K562 (cell line): ENCODE measurements around the gene AIFM3. TPM values are rescaled to one million over a fixed set of nuclear protein-coding genes. Genes with fewer than 3 reads are reported as not detected.

Experiments
- ATAC-seq: fragments of 200-7000 bp; cut with Tn5 transposase; 3 replicates; pipeline ENCODE4 v1.9.1; 2020; ENCODE audit warnings: moderate library complexity
- BruUV-seq: library from RNA; stranded (reverse); fragments of 400-500 nt; replicated peaks from 2 replicates; lab custom pipeline; 2021; lab: Mats Ljungman, UMichigan
- CTCF ChIA-PET: fragments of 300-600 bp; formaldehyde crosslinking; extraction: SDS; loops from one replicate; lab custom pipeline; 2021; ENCODE audit warnings: low intra/inter-chr PET ratio; lab: Yijun Ruan, JAX
- POLR2A ChIA-PET: fragments of 300-600, 350-650 bp; sonication (Branson Sonifier 250); formaldehyde crosslinking; extraction: SDS; loops from one replicate; lab custom pipeline; 2021; ENCODE audit warnings: antibody characterized with exemption, inconsistent platforms; lab: Yijun Ruan, JAX
- DNase-seq, 4 experiments: peaks; one replicate each; pipeline versions ENCODE4 v3.0.0 to v3.0.0-alpha.2; 2011 to 2018; ENCODE audit warnings: low spot score in 3 of 4, mixed read lengths in 3 of 4; ENCODE audit errors: extremely low read depth in 1 of 4
- FAIRE-seq: peaks from 2 replicates; lab custom pipeline; 2011; peaks lifted over from hg19 to GRCh38; lab: Jason Lieb, UNC
- H2AFZ ChIP-seq: 2 replicates; pipeline ENCODE4 v1.6.0; 2011; ENCODE audit warnings: low read depth, low read length, control low read depth, inconsistent platforms
- H3K27ac ChIP-seq: fragments of 200-600 bp; 3 replicates; pipeline ENCODE4 v1.8.0; 2011; ENCODE audit warnings: low read depth, mild to moderate bottlenecking, control low read depth, inconsistent platforms, low read length, moderate library complexity, mixed read lengths; ENCODE audit errors: extremely low read depth
- H3K27me3 ChIP-seq, 2 experiments: fragments of 300-600 bp in 1 of 2; 2 replicates in 1 of 2; 3 replicates in 1 of 2; pipeline versions ENCODE4 v1.6.0 to v1.8.0; 2011; ENCODE audit warnings: inconsistent platforms in 2 of 2, low read length in 2 of 2, mild to moderate bottlenecking in 1 of 2, mixed read lengths in 1 of 2, moderate library complexity in 1 of 2; ENCODE audit not compliant: control insufficient read depth in 2 of 2, insufficient read depth in 2 of 2
- H3K36me3 ChIP-seq: fragments of 300-600 bp; 3 replicates; pipeline ENCODE4 v1.8.0; 2011; ENCODE audit warnings: mild to moderate bottlenecking, low read length, inconsistent platforms; ENCODE audit not compliant: control insufficient read depth, insufficient read depth
- H3K4me1 ChIP-seq, 2 experiments: fragments of 200-600 bp in 1 of 2; replicated peaks in 1 of 2; 2 replicates in 1 of 2; 3 replicates in 1 of 2; pipeline versions ENCODE4 v1.5.1 to v1.8.0; 2011; ENCODE audit warnings: inconsistent platforms in 2 of 2, low read length in 2 of 2, mild to moderate bottlenecking in 1 of 2, mixed read lengths in 1 of 2, moderate library complexity in 1 of 2; ENCODE audit not compliant: control insufficient read depth in 2 of 2, insufficient read depth in 2 of 2
- H3K4me2 ChIP-seq: 2 replicates; pipeline ENCODE4 v1.6.1; 2011; ENCODE audit warnings: low read length, control low read depth, inconsistent platforms, mixed read lengths; ENCODE audit not compliant: insufficient read depth
- H3K4me3 ChIP-seq: fragments of 200-600 bp; sonication (generic), shearing (Covaris generic); 2 replicates; pipeline ENCODE4 v1.5.1; 2016; ENCODE audit warnings: control low read depth, inconsistent platforms
- H3K79me2 ChIP-seq: fragments of 200-600 bp; 3 replicates; pipeline ENCODE4 v1.8.0; 2011; ENCODE audit warnings: low read length, inconsistent platforms; ENCODE audit not compliant: control insufficient read depth, insufficient read depth
- H3K9ac ChIP-seq, 2 experiments: 2 replicates each; pipeline versions ENCODE4 v1.6.0 to v1.6.1; 2011; ENCODE audit warnings: low read depth in 2 of 2, low read length in 2 of 2, control low read depth in 1 of 2, inconsistent platforms in 1 of 2, mild to moderate bottlenecking in 1 of 2, mixed read lengths in 1 of 2; ENCODE audit not compliant: insufficient read depth in 1 of 2
- H3K9me1 ChIP-seq: one replicate; pipeline ENCODE4 v1.6.0; 2011; ENCODE audit warnings: inconsistent platforms, mild to moderate bottlenecking, low read length, moderate library complexity; ENCODE audit not compliant: control insufficient read depth, insufficient read depth
- H3K9me3 ChIP-seq: replicated peaks from 2 replicates; pipeline ENCODE4 v1.5.1; 2011; ENCODE audit warnings: low read depth, low read length, inconsistent platforms; ENCODE audit not compliant: control insufficient read depth, insufficient read depth
- H4K20me1 ChIP-seq: replicated peaks from 2 replicates; pipeline ENCODE4 v1.6.1; 2011; ENCODE audit warnings: low read length, inconsistent platforms, mixed read lengths; ENCODE audit not compliant: control insufficient read depth, insufficient read depth
- ELF1 ChIP-seq: fragments of 200-800 bp; sonication (Bioruptor generic); IDR thresholded peaks from 2 replicates; pipeline ENCODE4 v1.6.1; 2016; ENCODE audit warnings: missing genetic modification characterization, missing compliant biosample characterization
- EZH2 ChIP-seq: IDR thresholded peaks from 2 replicates; pipeline ENCODE4 v1.6.1; 2012; ENCODE audit warnings: low read depth, mild to moderate bottlenecking, inconsistent platforms, low read length, borderline replicate concordance
- LEF1 ChIP-seq: fragments of 450-650 bp; IDR thresholded peaks from 2 replicates; pipeline ENCODE4 v1.6.1; 2016; ENCODE audit warnings: mild to moderate bottlenecking
- MCM7 ChIP-seq, 2 experiments: fragments of 450-650 bp; IDR thresholded peaks; 2 replicates each; pipeline ENCODE4 v1.6.1; 2016 to 2018
- PCBP2 ChIP-seq: fragments of 200-400 bp; formaldehyde crosslinking; IDR thresholded peaks from 2 replicates; pipeline ENCODE4 v1.6.1; 2018; ENCODE audit warnings: low read length, low read depth, mild to moderate bottlenecking, moderate library complexity; ENCODE audit not compliant: poor library complexity, severe bottlenecking
- SPI1 ChIP-seq: IDR thresholded peaks from 2 replicates; pipeline ENCODE4 v1.6.1; 2011; ENCODE audit warnings: low read depth, low read length, control low read depth, borderline replicate concordance
- ZBTB8A ChIP-seq: fragments of 450-650 bp; IDR thresholded peaks from 2 replicates; pipeline ENCODE4 v1.6.1; 2018; ENCODE audit warnings: mild to moderate bottlenecking, moderate library complexity; ENCODE audit not compliant: partially characterized antibody
- WGBS: fragments of 100-300 bp; shearing (Covaris generic); methylation state at CpG from one replicate; pipeline ENCODE4 v1.1.6; 2016; ENCODE audit warnings: low coverage, mixed read lengths; ENCODE audit not compliant: insufficient coverage; ENCODE audit errors: missing lambda C conversion rate; 5-methylcytosine and 5-hydroxymethylcytosine counted together
- in situ Hi-C: fragments of 300-500 bp; cut with MboI; formaldehyde crosslinking; loops from 4 replicates; pipeline ENCODE4 v1.15.0; 2018; ENCODE audit warnings: inconsistent platforms, mixed read lengths
- intact Hi-C: fragments of 100-400 bp; cut with micrococcal nuclease; formaldehyde crosslinking; loops from 2 replicates; pipeline ENCODE4 v1.14.2; 2022
- polyA plus RNA-seq, 8 experiments: library from polyadenylated mRNA; depleted of rRNA in 4 of 8; stranded (reverse) in 5 of 8; unstranded in 3 of 8; fragments of >200 nt; fragmentation: Nextera tagmentation in 2 of 8; fragmentation: Illumina TruSeq in 1 of 8; extraction: Ambion mirVana in 2 of 8; extraction: Trizol in 1 of 8; gene quantifications; 2 replicates each; pipeline versions ENCODE4 v1.2.1 to v1.2.3, GENCODE V29; 2011 to 2014; ENCODE audit warnings: inconsistent platforms in 1 of 8, missing spikeins in 1 of 8
- total RNA-seq, 7 experiments: library from RNA; depleted of rRNA in 6 of 7; stranded (reverse); fragments of >200 nt in 6 of 7; fragmentation: Illumina TruSeq in 2 of 7; extraction: Trizol in 2 of 7; gene quantifications; 2 replicates each; pipeline versions ENCODE4 v1.2.1 to v1.2.3, GENCODE V29; 2011 to 2021; ENCODE audit warnings: low replicate concordance in 1 of 7
- TF ChIP-seq, protein P1 (sequence below): sonication (generic); formaldehyde crosslinking; IDR thresholded peaks from 2 replicates; pipeline ENCODE4 v1.8.0; 2022; ENCODE audit warnings: missing genetic modification reagents, mild to moderate bottlenecking, borderline replicate concordance
- TF ChIP-seq, protein P2 (sequence below): sonication (generic); formaldehyde crosslinking; IDR thresholded peaks from 2 replicates; pipeline ENCODE4 v1.4.0; 2020; ENCODE audit warnings: mild to moderate bottlenecking, missing genetic modification reagents
- TF ChIP-seq, protein P3 (sequence below): fragments of 450-650 bp; IDR thresholded peaks from one replicate; pipeline ENCODE4 v1.6.1; 2018; ENCODE audit warnings: mild to moderate bottlenecking, moderate library complexity; ENCODE audit not compliant: partially characterized antibody

AIFM3 gene
- total and polyA plus RNA-seq, 9 of the 15 experiments (the other 6 are each of a cell fraction or from before 2014, with no cell fraction given), result 0.03 to 0.20 (median 0.07) TPM; not detected in 1

- Histone ChIP-seq H3K4me1 (peaks cover 2 to 47% of the 10 kb centered on the region in 2 experiments; a peak in 4 of 5 replicates), H2AFZ (no peak overlapping the region), H3K27me3 (peaks cover 37 to 63% of the 10 kb centered on the region in 2 experiments; a peak in 4 of 5 replicates), H3K9ac (peak overlapping the region in 1 of 2 experiments; percentile 66; a peak in 2 of 4 replicates), H3K4me2 (no peak overlapping the region), H3K9me1 (no peaks in the 10 kb centered on the region), H4K20me1 (peaks cover 10% of the 10 kb centered on the region), H3K27ac (no peak overlapping the region), H3K36me3 (no peaks in the 10 kb centered on the region), H3K79me2 (no peaks in the 10 kb centered on the region), H3K9me3 (peaks cover 11% of the 10 kb centered on the region), H3K4me3 (no peak overlapping the region)
- intact Hi-C loops (no loop called here), in situ Hi-C loops (no loop called here)
- POLR2A ChIA-PET, result interaction anchor here (0.6 to 64.4 kb wide), 10 partner anchors 8 to 215 kb away, joined by 3 to 1556 read pairs (median 4); partner anchors contain the start of genes AIFM3, CRKL and THAP7
- CTCF ChIA-PET, result no interaction called here
- FAIRE-seq (no peak), DNase-seq (no peak), ATAC-seq (no peak)
- no TSS peak for BruUV-seq
- WGBS, result 12% methylated on average over 14 of the region's 14 CpGs
- TF ChIP-seq, protein P1, sequence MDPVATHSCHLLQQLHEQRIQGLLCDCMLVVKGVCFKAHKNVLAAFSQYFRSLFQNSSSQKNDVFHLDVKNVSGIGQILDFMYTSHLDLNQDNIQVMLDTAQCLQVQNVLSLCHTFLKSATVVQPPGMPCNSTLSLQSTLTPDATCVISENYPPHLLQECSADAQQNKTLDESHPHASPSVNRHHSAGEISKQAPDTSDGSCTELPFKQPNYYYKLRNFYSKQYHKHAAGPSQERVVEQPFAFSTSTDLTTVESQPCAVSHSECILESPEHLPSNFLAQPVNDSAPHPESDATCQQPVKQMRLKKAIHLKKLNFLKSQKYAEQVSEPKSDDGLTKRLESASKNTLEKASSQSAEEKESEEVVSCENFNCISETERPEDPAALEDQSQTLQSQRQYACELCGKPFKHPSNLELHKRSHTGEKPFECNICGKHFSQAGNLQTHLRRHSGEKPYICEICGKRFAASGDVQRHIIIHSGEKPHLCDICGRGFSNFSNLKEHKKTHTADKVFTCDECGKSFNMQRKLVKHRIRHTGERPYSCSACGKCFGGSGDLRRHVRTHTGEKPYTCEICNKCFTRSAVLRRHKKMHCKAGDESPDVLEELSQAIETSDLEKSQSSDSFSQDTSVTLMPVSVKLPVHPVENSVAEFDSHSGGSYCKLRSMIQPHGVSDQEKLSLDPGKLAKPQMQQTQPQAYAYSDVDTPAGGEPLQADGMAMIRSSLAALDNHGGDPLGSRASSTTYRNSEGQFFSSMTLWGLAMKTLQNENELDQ (CRISPR knock-in tag), result no peak
- TF ChIP-seq PCBP2 (no peak), MCM7 (IDR thresholded peaks at IDR 0.05) (peak; percentile 8 to 88; a peak in 2 of 4 replicates), ZBTB8A (no peak), SPI1 (0 out of 2 replicates have a peak, but pooled peaks have one; percentile 6), LEF1 (no peak), EZH2 (no peak), ELF1 (tag) (no peak)
- TF ChIP-seq, protein P2, sequence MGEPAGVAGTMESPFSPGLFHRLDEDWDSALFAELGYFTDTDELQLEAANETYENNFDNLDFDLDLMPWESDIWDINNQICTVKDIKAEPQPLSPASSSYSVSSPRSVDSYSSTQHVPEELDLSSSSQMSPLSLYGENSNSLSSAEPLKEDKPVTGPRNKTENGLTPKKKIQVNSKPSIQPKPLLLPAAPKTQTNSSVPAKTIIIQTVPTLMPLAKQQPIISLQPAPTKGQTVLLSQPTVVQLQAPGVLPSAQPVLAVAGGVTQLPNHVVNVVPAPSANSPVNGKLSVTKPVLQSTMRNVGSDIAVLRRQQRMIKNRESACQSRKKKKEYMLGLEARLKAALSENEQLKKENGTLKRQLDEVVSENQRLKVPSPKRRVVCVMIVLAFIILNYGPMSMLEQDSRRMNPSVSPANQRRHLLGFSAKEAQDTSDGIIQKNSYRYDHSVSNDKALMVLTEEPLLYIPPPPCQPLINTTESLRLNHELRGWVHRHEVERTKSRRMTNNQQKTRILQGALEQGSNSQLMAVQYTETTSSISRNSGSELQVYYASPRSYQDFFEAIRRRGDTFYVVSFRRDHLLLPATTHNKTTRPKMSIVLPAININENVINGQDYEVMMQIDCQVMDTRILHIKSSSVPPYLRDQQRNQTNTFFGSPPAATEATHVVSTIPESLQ (CRISPR knock-in tag), result no peak
- TF ChIP-seq, protein P3, sequence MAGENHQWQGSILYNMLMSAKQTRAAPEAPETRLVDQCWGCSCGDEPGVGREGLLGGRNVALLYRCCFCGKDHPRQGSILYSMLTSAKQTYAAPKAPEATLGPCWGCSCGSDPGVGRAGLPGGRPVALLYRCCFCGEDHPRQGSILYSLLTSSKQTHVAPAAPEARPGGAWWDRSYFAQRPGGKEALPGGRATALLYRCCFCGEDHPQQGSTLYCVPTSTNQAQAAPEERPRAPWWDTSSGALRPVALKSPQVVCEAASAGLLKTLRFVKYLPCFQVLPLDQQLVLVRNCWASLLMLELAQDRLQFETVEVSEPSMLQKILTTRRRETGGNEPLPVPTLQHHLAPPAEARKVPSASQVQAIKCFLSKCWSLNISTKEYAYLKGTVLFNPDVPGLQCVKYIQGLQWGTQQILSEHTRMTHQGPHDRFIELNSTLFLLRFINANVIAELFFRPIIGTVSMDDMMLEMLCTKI, result no peak
Measured at GRCh38 chr22:20975541-20976290, 8.7 kb downstream of the AIFM3 start.
